ENCODE results near the gene TIGD6.

The TIGD6 gene

GRCh38 chr5:150042459-150042858 is 42.0 kb upstream of the TIGD6 start:
- no peaks in the 10 kb centered on the region for H3F3A ChIP-seq (ENCODE audit: insufficient read depth, low read length)
- no peaks in the 10 kb centered on the region for H3K79me2 ChIP-seq (ENCODE audit: insufficient read depth, low read length)
- H3K4me1 ChIP-seq (ENCODE audit: insufficient read depth, low read length, severe bottlenecking): no peaks in the 10 kb centered on the region
- no peaks in the 10 kb centered on the region for H3K9me2 ChIP-seq (ENCODE audit: low read depth, low read length)
- H3K36me3 ChIP-seq (ENCODE audit: insufficient read depth, low read length): peaks cover 92% of the 10 kb centered on the region
- no peak overlapping the region for H3K9ac ChIP-seq (ENCODE audit: low read length)
- H4K20me1 ChIP-seq (ENCODE audit: insufficient read depth, low read length): no peaks in the 10 kb centered on the region
- no peaks in the 10 kb centered on the region for H3K27me3 ChIP-seq (ENCODE audit: insufficient read depth, low read length)
- H3K4me3 ChIP-seq (ENCODE audit: low read depth, low read length, poor library complexity, severe bottlenecking): no peak overlapping the region
- H2AFZ ChIP-seq (ENCODE audit: low read length): no peak overlapping the region
- no peaks in the 10 kb centered on the region for H3K9me3 ChIP-seq (ENCODE audit: low read length)
- H3K27ac ChIP-seq (ENCODE audit: low read depth, low read length, poor library complexity, severe bottlenecking): no peak overlapping the region
- H3K4me2 ChIP-seq (ENCODE audit: low read length): no peak overlapping the region
- no peak for TF ChIP-seq EZH2 (IDR thresholded peaks at IDR 0.05; ENCODE audit: borderline replicate concordance, low read length)
- TF ChIP-seq, protein P1, sequence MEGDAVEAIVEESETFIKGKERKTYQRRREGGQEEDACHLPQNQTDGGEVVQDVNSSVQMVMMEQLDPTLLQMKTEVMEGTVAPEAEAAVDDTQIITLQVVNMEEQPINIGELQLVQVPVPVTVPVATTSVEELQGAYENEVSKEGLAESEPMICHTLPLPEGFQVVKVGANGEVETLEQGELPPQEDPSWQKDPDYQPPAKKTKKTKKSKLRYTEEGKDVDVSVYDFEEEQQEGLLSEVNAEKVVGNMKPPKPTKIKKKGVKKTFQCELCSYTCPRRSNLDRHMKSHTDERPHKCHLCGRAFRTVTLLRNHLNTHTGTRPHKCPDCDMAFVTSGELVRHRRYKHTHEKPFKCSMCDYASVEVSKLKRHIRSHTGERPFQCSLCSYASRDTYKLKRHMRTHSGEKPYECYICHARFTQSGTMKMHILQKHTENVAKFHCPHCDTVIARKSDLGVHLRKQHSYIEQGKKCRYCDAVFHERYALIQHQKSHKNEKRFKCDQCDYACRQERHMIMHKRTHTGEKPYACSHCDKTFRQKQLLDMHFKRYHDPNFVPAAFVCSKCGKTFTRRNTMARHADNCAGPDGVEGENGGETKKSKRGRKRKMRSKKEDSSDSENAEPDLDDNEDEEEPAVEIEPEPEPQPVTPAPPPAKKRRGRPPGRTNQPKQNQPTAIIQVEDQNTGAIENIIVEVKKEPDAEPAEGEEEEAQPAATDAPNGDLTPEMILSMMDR (IDR thresholded peaks at IDR 0.05; ENCODE audit: low read length): no peak

- H3F3A ChIP-seq (ENCODE audit: insufficient read depth, low read length): no peaks in the 10 kb centered on the region
- H4K20me1 ChIP-seq (ENCODE audit: insufficient read depth, low read length): no peaks in the 10 kb centered on the region
- H3K4me1 ChIP-seq (ENCODE audit: insufficient read depth, low read length, severe bottlenecking): no peaks in the 10 kb centered on the region
- H3K9me2 ChIP-seq (ENCODE audit: low read depth, low read length): no peaks in the 10 kb centered on the region
- no peak overlapping the region for H3K27ac ChIP-seq (ENCODE audit: low read depth, low read length, poor library complexity, severe bottlenecking)
- TF ChIP-seq EZH2 (IDR thresholded peaks at IDR 0.05; ENCODE audit: borderline replicate concordance, low read length): no peak
- TF ChIP-seq, protein P1 (IDR thresholded peaks at IDR 0.05; ENCODE audit: low read length): no peak
- no peak overlapping the region for H3K4me3 ChIP-seq (ENCODE audit: low read depth, low read length, poor library complexity, severe bottlenecking)
- no peak overlapping the region for H2AFZ ChIP-seq (ENCODE audit: low read length)
- no peaks in the 10 kb centered on the region for H3K79me2 ChIP-seq (ENCODE audit: insufficient read depth, low read length)
- H3K9ac ChIP-seq (ENCODE audit: low read length): no peak overlapping the region
- peaks cover 97% of the 10 kb centered on the region for H3K36me3 ChIP-seq (ENCODE audit: insufficient read depth, low read length)
- no peaks in the 10 kb centered on the region for H3K27me3 ChIP-seq (ENCODE audit: insufficient read depth, low read length)
- no peaks in the 10 kb centered on the region for H3K9me3 ChIP-seq (ENCODE audit: low read length)
- H3K4me2 ChIP-seq (ENCODE audit: low read length): no peak overlapping the region
Measured at GRCh38 chr5:150038547-150038946, 38.1 kb upstream of the TIGD6 start.

DNA sequence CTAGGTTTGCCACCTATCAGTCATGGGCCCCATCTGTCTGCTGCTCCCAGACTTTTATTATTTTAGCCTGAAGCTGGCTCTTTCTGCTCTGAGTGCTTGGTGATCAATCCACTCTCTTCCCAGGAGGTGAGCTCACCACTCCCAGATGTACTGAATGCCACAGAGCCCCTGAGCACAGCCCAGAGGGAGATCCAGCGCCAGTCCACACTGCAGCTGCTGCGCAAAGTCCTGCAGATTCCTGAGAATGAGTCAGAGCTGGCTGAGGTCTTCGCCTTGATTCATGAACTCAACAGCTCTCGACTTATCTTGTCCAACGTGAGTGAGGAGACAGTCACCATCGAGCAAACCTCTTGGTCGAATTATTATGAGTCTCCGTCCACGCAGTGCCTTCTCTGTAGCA is 36.1 kb upstream of the TIGD6 start:
- H3K27ac ChIP-seq (ENCODE audit: low read depth, low read length, poor library complexity, severe bottlenecking): no peak overlapping the region
- H3K4me3 ChIP-seq (ENCODE audit: low read depth, low read length, poor library complexity, severe bottlenecking): no peak overlapping the region
- H3K27me3 ChIP-seq (ENCODE audit: insufficient read depth, low read length): no peaks in the 10 kb centered on the region
- no peaks in the 10 kb centered on the region for H3K4me1 ChIP-seq (ENCODE audit: insufficient read depth, low read length, severe bottlenecking)
- H2AFZ ChIP-seq (ENCODE audit: low read length): no peak overlapping the region
- no peaks in the 10 kb centered on the region for H3K9me2 ChIP-seq (ENCODE audit: low read depth, low read length)
- no peak for TF ChIP-seq EZH2 (IDR thresholded peaks at IDR 0.05; ENCODE audit: borderline replicate concordance, low read length)
- TF ChIP-seq, protein P1 (IDR thresholded peaks at IDR 0.05; ENCODE audit: low read length): no peak
- H3K9ac ChIP-seq (ENCODE audit: low read length): no peak overlapping the region
- H3K79me2 ChIP-seq (ENCODE audit: insufficient read depth, low read length): no peaks in the 10 kb centered on the region
- no peaks in the 10 kb centered on the region for H3F3A ChIP-seq (ENCODE audit: insufficient read depth, low read length)
- no peaks in the 10 kb centered on the region for H3K9me3 ChIP-seq (ENCODE audit: low read length)
- H3K36me3 ChIP-seq (ENCODE audit: insufficient read depth, low read length): peaks cover 97% of the 10 kb centered on the region
- H4K20me1 ChIP-seq (ENCODE audit: insufficient read depth, low read length): no peaks in the 10 kb centered on the region
- H3K4me2 ChIP-seq (ENCODE audit: low read length): no peak overlapping the region
